HG02759 (cell line): ENCODE results near the gene EDN3.

Experiments
- ATAC-seq: cut with Tn5 transposase; IDR thresholded peaks from one replicate; pipeline ENCODE4 v1.9.1; 2021; ENCODE audit warnings: mild to moderate bottlenecking, moderate library complexity; ENCODE audit not compliant: unreplicated experiment

EDN3 gene

DNA sequence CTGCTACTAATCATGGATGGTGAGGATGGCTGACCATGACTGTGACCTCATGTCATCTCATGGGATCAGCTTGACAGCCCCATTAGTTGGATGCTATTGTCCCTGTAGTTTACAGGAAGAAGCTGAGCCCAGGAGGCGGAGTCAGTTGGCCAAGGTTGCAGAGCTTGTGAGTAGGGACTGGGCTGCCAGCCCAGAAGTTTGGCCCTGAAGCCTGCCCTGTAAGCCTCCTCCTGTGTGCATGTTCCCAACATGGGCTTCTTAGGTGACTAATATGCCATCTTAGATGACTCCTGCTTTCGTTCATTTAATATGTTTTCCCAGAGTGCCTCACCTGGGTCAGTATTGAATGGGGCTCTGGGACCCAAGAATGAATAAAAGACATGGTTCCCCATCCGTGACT, 6.9 kb downstream of the EDN3 start:
- no peak for ATAC-seq

DNA sequence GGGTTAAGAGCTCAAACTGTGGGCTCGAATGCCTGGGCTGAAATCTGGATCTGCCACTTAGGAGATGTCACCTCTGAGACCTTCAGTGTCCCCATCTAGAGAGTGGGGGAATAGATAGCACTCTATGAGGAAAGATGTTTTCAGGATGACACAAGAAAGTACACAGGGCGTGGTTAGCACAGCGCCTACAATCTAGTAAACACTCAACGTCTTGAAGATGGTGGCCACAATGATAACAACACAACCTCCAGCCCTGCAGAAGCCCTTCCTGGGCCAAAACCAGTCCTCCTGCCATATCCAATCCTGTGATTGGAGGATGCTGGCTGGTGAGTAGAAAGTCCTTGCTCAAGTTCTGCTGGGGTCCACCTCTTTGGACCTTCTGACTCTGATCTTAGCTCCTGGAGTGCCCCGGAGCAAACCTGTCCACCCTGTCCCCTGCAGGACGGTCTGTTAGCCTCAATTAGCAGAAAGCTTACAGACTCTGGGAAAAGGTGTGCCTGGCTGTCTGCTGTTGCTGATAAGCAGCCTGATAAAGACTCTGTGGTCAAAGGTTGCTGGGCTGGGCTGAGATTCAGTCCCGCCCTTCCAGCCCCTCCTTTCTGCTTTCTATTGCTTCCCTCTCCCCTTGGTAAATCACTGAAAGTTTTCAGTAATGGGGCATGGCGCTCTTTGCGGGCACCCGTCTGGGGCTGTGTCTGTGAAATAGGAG, 8.2 kb downstream of the EDN3 start:
- no peak for ATAC-seq

DNA sequence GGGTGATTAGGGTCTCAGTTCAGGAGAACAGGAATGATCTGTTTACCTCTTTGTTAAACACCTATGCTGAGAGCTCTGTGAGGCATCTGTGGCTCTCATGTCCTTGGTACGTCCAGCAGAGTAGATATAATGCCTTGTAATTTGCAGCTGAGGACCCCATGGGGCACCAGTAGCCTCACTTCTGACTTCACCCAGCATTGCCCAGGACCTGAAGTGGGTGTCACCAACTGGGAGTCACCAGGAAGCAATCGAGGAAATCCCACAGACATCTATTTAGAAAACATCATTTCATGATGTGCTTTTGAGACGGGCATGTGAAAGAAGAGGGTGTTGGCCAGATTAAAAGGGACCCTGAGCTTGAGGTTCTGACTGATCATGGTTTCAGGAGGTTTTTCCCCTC, 8.8 kb downstream of the EDN3 start:
- no peak for ATAC-seq

DNA sequence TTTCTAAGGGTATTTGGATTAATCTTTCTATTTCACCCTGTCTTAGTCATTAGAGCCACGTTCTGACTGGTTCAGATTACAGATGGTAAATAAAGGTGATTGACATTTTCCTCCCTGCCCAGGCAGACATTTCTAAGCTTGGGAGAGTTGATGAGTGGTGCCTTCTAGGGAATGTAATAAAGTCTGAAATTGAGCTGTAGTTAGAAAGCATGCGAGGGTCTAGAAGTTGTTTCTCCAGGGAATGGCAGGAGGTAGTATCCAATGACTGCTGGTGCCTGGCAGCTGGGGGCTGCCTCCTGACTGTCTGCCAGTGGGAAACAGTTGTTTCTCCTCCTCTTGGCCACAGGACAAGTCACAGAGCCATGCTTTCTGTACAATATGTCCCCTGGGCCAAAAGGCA, 14.6 kb downstream of the EDN3 start:
- ATAC-seq, result no peak

DNA sequence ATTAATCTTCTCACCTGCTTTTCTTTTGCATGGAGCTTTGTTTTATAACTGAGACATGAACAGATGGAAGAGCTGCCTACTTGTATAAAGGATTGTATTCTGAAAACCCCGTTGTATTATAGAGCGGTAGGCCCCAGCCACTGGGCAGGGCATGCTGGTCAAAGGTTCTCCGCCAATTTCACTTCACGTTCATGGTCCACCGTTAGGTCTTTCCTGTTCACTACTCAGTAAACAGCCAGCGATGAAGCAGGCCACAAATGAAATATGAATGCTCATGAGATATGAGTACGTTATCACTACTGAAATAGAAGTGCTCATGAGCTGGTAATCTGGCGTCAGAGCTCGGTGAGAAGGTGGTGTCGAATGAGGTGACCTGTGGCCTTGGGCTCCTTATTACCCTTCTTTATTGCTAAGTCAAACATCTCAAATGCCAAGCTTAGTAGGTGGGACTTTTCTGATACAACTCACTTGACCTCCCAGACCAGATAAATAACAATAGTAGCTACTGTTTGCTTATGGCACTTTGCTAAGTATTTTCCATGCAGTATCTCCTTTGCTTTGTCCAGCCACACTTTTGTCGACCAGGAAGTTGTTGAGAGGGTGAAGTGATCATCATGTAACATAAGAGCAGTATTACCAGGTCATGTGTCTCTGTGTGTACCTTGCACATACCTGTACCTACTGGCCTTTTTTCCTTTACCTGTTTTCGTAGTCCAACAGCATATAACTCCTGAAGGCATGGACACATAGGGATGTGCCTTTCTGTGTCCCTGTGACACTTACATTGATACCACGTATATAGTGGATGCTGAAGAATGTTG, 16.7 kb downstream of the EDN3 start:
- no peak for ATAC-seq

DNA sequence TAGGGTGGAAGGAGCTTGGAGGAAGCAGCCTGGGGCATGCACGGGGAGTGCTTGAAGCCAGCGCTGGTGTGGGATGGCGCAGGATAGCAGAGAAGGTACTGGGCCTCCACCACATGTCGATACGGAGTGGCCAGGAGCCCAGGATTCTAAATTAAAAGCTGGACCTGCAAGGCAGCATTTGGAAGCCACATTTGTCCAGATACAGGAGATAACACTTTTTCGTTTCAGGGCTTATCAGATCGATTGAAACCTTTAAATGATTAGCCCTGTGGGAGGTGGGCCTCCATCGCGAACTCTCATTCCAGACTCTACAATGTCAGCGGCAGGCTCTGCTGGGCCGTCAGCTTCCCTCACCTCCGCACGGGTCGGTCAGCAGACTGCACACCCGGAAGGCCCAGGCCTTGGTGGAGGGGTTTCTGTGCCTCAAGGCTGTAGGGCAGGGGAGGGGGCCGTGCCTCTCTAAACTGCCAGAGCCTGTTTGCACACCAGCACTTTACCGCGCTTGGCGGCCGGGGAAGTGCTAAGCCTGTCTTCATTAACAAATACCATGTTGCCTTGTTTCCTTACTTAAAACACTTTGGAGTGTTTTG, 17.9 kb downstream of the EDN3 start:
- no peak for ATAC-seq

DNA sequence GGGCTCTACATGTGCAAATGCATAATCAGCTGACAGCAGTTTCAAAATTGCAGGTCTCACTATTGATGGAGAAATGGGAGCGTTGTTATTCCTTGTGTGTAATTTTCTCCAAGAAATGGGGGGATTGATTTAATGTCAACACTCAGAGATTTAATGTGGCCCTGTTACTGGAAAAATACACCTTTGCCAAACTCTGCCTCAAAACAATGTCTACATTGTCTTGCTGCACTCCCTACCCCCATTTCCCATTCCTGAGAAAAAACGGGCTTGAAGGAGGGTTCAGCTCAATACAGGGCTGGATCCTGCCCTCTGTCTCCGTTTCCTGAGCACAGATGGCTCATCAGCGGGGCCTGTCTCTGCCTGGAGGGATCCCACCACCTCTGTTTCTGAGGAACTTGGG, 18.4 kb downstream of the EDN3 start:
- ATAC-seq, result no peak

DNA sequence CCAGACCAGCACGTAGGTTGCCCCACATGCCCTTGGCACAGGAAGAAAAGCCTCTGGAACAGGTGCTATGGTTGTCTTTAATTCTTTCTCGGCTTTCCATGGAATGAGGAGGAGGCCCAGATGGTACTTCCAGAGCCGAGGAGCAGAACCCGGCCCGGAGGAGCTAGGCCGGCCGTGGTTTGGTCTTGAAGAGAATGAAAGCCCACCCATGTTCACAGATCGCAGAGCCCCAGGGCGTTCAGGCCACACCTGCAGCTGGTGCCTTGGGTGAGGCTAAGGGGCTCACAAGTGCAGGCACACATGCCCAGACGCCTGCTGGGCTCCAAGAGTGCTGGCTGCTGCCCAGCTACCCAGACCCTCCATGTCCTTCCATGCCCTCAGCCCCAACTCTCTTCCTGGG, 20.0 kb downstream of the EDN3 start:
- ATAC-seq, result no peak

DNA sequence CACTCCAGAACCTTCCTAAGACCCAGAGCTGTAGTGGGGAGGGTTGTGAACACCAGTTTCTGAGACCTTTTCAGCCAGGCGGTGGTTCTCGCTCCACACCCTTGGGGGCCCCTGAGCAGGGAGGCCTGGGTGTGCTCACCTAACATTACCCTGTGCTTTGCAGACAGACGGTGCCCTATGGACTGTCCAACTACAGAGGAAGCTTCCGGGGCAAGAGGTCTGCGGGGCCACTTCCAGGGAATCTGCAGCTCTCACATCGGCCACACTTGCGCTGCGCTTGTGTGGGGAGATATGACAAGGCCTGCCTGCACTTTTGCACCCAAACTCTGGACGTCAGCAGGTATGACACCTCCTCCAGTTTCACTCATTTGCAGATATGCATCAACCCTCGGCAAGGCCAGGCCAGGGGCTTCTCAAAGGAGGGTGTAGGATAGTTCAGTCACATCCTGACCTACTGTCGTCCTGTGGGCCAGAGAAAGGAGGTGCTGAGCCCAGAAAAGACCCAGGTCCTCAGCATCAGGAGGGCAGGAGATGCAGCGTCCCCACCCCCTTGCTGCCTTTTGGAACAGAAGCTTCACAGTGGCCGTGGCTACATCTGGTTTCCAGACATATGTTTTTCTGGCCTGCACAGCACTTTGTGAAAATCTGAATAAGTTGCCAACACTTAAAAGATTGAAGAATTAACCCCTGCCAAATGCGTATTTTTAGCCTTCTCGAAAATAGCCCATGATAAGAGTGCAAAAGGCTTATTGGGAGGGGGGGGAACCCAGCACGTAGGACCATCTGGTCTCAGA, 20.6 kb downstream of the EDN3 start:
- ATAC-seq, result no peak

DNA sequence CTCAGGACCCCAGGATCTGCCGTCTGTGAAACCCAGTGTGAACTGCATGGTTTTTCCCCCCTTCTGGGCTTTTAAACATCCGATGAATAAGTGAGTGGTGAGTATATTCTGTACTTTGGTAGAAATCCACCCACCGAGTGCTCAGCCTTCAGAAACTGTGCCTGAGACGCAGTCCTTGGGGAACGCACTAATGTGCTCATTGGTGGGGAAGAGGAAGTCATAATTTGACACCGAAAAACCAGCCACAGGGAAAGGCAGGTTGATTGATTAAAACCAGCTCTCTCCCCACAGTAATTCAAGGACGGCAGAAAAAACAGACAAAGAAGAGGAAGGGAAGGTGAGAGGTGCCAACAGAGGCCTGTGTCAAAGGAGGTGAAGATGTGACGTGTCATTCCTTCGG, 21.7 kb downstream of the EDN3 start:
- no peak for ATAC-seq

DNA sequence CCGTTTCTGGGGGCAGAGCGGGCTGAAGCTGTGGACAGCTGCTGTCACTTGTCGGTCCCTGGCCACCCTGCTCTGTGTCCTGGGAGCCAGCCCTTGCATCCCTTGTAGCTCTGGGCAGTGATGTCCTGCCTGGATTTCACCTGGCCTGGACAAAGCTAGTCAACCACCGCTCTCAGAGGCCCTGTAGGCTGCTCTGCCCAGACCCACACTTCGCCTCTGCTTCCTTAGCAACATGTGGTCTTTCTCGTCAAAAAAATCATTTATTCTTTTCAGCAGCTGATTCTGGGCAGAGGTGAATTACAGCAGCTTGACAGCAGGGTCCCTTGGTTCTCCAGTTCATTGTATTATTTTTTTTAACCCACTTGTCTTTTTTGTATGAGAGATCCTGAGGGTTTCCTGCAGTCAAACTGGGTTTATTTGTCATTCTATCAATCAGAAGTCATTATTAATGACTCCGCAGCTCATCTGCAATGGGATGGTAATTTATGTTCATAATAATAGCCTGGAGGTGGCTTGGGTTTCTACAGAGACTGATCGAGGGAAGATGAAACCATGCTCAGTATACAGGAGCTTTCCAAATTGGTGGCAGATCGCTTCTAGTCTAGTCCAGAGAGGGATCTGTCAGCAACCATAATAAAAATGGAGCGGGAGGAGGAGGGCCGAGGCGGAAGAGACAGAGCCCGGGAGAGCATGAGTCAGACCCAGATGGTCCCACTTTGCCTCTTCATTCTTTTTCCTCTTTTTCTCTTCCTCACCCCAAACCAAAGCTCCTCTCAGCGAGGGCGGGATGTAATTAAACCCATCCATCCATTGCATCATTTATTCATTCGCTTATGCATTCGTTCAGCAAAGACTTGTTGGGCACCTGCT, 22.4 kb downstream of the EDN3 start:
- no peak for ATAC-seq

DNA sequence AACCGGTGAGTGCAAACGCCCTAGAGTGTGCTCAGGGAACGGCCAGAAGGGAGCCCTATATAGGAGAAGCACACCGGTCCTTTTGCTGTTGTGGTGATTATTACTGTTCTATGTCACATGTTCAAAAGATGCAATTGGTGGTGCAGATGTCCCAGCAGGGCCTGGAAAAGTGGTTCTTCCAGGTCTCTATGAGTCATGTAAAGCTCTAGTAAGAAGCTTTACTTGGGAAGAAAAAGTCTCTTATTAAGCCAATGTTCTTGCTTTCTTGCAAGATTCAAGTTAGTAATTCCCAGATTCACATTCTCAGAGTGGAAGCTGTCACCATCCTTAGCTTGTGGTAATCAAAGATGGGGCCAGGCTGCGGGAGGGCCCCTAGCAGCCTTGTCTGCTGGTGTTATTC, 23.3 kb downstream of the EDN3 start:
- no peak for ATAC-seq

DNA sequence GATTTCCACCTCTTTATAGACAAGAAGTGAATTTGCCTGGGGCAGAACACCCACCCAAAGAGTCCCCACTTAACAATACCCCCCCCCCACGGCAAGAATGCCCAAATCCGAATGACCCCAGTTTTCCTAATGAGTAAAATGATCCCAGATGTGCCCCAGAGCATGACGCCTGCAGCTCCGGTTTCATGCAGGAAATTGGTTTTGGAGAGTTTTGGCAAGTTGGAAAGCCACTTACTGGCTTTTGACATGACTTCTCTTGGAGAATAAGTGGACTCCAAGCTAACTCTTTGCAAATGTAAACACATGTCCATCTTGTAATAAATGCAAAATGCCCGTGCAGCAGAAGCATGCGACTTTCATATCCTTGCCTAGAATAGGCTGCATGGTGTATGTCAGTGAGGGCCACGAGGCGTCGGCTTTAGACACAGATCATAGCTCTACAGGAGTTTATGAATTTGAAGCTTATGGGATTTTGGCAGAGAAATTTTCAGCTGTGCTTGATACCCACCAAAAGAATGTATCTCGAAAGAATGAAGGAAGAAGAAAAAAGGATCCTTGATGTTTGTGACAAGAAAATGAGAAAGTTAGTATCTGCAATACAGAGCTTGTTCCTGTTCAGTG, 24.2 kb downstream of the EDN3 start:
- ATAC-seq, result no peak

DNA sequence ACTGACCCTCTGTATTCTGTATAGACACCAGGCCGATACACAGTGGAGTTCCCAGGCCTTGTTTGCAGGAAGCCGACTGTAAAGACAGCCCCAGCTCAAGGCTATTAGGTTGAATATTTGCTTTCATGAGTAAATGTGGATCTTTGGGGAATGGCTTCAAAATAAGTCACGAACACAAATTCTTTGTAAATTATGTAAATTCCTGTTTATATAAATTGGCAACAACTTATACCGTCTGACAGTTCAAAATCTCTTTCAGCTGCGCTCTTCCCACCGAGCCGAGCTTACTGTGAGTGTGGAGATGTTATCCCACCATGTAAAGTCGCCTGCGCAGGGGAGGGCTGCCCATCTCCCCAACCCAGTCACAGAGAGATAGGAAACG, 24.7 kb downstream of the EDN3 start:
- no peak for ATAC-seq

DNA sequence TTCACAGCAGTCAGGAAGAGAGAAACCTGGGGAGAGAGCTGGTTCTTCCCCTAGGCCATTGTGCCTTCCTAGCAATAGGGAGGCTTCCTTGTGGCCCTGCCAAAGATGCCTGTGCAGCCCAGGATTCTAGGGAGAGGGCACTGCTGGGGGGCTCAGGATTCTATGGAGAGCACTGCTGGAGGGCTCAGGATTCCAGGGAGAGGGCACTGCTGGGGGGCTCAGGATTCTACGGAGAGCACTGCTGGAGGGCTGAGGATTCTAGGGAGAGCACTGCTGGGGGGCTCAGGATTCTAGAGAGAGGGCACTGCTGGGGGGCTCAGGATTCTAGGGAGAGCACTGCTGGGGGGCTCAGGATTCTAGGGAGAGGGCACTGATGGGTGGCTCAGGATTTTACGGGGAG, 25.8 kb downstream of the EDN3 start:
- no peak for ATAC-seq

DNA sequence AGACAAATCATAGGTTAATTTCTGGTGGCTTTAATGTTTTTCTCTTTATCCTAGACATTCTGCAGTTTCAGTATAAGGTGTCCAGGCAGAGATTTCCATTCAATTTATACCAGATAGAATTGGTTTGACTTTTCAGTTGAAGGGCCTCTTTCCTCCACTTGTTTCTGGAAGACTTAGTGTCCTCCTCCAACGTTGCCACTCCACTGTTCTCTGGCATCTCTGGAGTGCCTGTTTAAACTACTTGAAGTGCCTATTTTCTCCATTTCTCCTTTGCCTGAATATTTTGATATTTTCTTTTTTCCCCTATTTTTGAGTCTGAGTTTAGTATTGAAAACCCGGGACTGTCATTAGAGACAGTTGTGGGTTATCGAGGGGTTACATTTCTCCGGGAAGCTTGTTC, 27.7 kb downstream of the EDN3 start:
- no peak for ATAC-seq

DNA sequence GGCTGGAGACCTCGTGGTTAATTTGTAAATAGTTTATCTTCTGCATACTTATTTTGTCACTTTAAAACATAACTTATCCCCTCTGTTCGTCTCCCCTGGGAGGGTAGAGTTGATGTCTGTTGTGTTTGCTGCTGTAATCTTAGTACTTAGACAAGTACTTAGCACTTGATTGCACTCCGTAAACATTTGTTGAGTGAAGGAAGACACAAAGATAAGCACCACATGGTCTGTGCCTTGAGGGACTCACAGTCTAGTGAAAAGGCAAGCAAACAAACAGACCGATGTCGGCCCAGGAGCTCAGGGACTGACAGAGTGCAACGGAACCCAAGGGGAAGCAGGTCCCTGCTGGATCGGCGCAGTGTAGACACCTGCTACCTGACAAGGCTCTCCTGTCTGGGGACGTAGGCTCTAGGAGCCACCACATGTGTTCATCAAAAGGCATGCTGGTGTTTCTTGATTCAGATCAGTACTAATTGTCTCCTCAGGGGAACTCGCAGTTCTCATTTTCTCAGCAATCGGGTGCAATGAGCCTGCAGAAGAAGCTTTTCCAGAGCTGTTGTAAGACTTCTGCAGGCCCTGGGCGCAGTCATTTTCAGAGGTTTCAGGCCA, 31.4 kb downstream of the EDN3 start:
- ATAC-seq, result no peak

DNA sequence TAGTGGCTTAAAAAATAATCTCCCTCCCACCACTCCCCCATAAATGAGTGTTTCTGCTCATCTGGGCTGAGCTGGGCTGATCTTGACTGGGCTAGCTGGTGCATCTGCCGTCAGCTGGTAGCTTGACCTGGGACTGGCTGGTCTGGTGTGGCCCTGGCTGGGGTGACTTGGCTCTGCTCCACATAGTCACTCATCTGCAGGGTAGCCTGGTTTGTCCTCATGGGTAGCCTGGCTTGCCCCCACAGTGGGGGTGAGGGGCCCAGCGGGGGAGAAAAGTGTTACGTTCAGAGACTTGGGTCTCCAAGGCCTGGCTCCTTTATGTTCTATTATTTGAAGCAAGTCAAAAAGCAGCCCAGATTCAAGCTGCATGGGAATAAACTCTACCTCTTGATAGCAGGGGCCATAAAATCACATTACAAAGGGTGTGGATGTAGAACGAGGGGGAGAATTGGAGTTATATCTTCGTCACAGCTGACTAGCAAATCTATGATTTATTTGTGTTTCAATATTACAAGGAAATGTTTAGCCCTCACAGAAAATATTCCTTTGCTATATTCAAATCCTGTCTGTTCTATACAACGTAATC, 32.9 kb downstream of the EDN3 start:
- no peak for ATAC-seq

DNA sequence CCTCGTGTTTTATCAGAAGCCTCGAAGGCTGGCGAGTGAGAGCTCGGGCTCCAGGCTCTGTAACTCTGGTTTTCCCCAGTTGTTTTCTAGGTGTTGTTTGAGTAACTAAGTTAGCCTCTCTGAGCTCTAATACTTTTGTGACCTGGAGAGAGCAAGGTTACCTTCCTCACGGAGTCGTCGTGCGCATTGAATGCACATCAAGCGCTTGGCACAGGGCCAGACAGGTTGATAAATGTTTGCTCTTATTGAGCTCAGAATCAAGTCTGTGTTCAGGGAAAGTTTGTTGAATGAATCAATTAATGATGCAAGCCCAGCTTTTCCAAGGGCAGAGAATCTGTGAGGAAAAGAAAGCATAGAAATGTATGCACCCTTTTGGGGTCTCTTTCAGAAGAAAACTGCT, 33.5 kb downstream of the EDN3 start:
- no peak for ATAC-seq
